Measurements from ENCODE around the gene CHRND.

The CHRND gene

GRCh38 chr2:232576995-232577394, 51.0 kb downstream of the CHRND start:
- DNase-seq: no peak

DNA sequence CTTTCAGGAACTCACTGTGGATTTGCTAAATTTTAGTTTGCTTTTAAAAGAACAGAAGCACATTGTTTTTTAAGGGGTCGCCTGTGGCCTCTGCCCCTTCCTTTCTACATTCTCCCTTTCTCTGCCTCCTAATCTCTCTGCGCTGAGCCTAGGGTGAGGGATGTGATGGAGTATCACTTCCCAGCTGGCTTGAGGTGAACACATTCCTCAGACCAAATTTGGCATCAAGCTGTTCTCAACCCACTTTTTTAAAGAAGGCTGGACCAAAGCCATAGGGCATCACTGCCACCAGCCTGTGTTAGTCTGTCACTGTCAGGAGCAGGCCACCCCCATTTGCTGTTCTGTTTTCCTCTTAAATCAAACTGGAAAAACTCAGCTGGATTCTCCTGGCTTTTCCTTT, 51.9 kb downstream of the CHRND start:
- no peak for DNase-seq

DNA sequence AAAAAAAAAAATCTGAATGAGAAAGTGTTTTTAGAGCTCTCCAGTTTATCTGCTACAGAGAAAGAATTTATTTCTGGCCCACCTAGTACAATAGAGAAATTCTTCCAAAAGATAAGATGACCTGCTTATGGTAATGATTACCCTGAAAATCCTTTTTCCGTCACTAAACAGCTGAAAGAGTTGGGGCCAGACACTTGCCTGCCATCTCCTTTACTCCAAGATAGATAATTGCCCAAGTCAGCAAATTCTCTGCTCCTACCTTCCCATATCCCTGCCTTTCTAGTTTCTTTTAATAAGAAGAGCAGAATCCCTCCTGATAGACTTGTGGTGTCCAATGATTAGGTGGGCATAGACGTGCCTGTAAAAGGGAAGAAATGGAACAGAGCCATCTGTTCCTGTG, 52.7 kb downstream of the CHRND start:
- no peak for DNase-seq

- no peak for DNase-seq
Observed at GRCh38 chr2:232580648-232580981, 54.7 kb downstream of the CHRND start.

DNA sequence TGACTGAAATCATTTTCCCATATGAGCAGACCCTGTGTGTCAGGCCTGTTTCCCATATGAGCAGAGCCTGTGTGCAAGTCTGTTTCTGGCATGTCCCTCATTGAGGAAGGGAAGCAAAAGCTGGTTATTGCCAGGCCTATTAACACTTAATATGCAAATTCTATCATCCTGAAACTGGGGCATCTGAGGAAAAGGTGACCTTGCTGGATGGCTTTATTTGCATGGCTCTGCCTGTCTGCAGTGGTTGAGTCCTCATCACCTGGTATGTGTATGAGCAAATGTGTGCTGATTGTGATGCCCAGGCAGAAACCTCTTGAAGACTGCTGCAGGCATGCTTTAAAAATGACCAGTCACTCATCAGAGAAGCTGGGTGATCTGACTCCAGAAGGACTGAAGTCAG, 55.8 kb downstream of the CHRND start:
- DNase-seq: no peak

DNA sequence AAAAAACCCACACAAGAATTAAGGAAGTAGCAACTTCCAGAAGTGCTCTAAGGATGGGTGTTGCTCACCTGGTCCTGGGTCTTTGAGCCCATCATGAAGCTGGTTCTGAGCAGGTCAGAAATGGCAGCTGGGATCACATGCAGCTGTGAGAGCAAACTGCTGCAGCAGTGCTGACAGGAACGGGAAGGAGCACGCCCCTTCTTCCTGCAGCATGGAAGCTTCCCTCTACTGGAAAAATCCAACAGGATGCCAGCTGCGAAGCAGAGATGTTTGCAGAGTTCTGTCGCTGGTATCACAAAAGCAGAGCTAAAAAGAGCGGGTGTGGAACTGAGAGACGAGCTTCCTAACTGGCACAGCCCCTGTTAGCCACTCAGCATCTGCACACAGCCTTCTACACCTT, 58.3 kb downstream of the CHRND start:
- no peak for DNase-seq

Data from suppressor macrophage (primary cell).